ENCODE results near the gene CFAP299. TPM values are rescaled to one million over a fixed set of nuclear protein-coding genes. Genes with fewer than 3 reads are reported as not detected.

CFAP299 gene
- total and polyA plus RNA-seq, 2 donors (not counting 1 experiment from before 2014, with no cell fraction given) = not detected

DNA sequence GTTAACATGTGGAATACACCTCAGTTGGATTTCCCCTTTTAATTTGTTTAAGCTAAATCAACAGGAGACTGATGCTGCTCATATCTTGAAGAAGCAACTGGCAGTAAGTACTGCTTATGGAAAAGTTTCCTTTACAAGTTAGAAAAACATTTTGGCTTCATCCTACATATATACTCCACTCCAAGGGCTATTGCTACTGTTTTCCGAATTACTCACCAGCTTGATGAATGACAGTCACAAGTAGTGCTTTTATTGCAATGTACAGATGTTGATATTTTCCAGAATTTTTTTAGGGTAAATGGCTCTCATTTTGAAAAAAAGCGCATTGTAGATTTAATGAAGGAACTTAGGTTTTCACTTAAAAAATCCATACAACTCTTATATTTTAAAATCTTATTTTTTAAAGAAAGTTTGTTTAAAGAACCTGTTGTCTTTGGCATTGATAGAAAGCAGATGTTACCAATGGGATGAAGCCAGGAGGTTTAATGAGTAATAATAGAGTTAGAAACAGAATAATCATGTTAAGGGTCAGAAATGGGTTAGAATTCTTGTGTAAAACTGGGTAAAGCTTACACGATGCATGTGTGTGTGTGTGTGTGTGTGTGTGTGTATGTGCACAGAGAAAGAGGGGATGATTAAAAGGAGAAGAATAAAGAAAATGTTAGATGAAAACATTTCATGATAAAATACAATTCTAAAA, 272.9 kb downstream of the CFAP299 start:
- Histone ChIP-seq H2AFZ (ENCODE audit: insufficient read depth, low read depth, low read length, poor library complexity, severe bottlenecking) (no peak overlapping the region), H3K4me1 (ENCODE audit: control insufficient read depth in 2 of 2, insufficient read depth in 2 of 2, low read length in 2 of 2) (peaks cover 20 to 36% of the 10 kb centered on the region in 2 donors), H3K9ac (ENCODE audit: low read length) (no peak overlapping the region), H3K79me2 (ENCODE audit: control insufficient read depth, insufficient read depth, low read length) (no peaks in the 10 kb centered on the region), H3K4me2 (replicated peaks; ENCODE audit: low read depth, low read length, poor library complexity, severe bottlenecking) (no peak overlapping the region), H3K36me3 (replicated peaks in 1 of 2; ENCODE audit: control extremely low read depth in 1 of 2, control insufficient read depth in 1 of 2, extremely low read depth in 1 of 2, insufficient read depth in 2 of 2, low read length in 1 of 2) (no peaks in the 10 kb centered on the region), H3K9me3 (ENCODE audit: control extremely low read depth in 1 of 3, control insufficient read depth in 2 of 3, insufficient read depth in 1 of 3, low read length in 2 of 3) (no peaks in the 10 kb centered on the region), H3K27ac (ENCODE audit: low read length in 2 of 2) (no peak overlapping the region), H4K20me1 (ENCODE audit: control insufficient read depth, insufficient read depth, low read length, poor library complexity, severe bottlenecking) (no peaks in the 10 kb centered on the region), H3K4me3 (ENCODE audit: control extremely low read depth in 1 of 5, extremely low read depth in 1 of 5, insufficient read depth in 1 of 5, low read depth in 2 of 5, low read length in 4 of 5) (no peak overlapping the region), H3K27me3 (replicated peaks in 1 of 4; ENCODE audit: control extremely low read depth in 1 of 4, control insufficient read depth in 3 of 4, insufficient read depth in 4 of 4, low read length in 3 of 4) (no peaks in the 10 kb centered on the region)
- no peak overlapping the region for H3K4me3 Mint-ChIP-seq
- no peak overlapping the region for H3K27ac Mint-ChIP-seq
- H3K4me1 Mint-ChIP-seq = peaks cover 35% of the 10 kb centered on the region
- no peaks in the 10 kb centered on the region for H3K27me3 Mint-ChIP-seq
- no CpG with 5 or more reads among the region's 3 CpGs for WGBS (ENCODE audit: insufficient coverage)
- intact Hi-C loops (cut with micrococcal nuclease) = no loop called here
- ATAC-seq (ENCODE audit: low read depth) (no peak), DNase-seq (no peak)
- ChIA-PET CTCF (no interaction called here), POLR2A (no interaction called here)
- peaks cover 2% of the 10 kb centered on the region for H3K9me3 Mint-ChIP-seq (ENCODE audit: insufficient read depth)
- no peak for TF ChIP-seq EZH2 (IDR thresholded peaks at IDR 0.05; ENCODE audit: borderline replicate concordance, insufficient read depth, low read depth, low read length, poor library complexity, severe bottlenecking)
- TF ChIP-seq, protein P1, sequence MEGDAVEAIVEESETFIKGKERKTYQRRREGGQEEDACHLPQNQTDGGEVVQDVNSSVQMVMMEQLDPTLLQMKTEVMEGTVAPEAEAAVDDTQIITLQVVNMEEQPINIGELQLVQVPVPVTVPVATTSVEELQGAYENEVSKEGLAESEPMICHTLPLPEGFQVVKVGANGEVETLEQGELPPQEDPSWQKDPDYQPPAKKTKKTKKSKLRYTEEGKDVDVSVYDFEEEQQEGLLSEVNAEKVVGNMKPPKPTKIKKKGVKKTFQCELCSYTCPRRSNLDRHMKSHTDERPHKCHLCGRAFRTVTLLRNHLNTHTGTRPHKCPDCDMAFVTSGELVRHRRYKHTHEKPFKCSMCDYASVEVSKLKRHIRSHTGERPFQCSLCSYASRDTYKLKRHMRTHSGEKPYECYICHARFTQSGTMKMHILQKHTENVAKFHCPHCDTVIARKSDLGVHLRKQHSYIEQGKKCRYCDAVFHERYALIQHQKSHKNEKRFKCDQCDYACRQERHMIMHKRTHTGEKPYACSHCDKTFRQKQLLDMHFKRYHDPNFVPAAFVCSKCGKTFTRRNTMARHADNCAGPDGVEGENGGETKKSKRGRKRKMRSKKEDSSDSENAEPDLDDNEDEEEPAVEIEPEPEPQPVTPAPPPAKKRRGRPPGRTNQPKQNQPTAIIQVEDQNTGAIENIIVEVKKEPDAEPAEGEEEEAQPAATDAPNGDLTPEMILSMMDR (IDR thresholded peaks at IDR 0.05) = no peak

DNA sequence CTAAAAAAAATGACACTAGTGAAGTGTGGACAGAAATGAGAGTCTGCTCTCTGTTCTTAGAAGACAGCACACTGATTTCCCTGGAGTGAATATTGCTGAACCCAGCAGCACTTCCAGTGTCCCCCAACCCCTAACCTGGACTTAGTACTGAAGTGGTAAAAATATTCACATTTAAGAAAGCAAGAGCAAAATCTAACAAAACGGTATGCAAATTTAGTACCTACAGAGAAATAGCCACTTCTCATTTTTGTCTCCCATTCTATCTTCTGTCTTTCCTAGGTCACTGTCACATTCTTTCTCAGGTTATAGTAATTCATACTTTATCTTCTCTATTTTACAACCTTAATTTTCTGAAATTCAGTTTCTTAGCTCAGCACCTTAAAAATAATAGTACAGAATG, 274.7 kb downstream of the CFAP299 start:
- no CpG with 5 or more reads among the region's 1 CpG for WGBS (ENCODE audit: insufficient coverage)
- TF ChIP-seq, protein P1 (IDR thresholded peaks at IDR 0.05) = no peak
- no peak for TF ChIP-seq EZH2 (IDR thresholded peaks at IDR 0.05; ENCODE audit: borderline replicate concordance, insufficient read depth, low read depth, low read length, poor library complexity, severe bottlenecking)
- intact Hi-C loops (cut with micrococcal nuclease) = loop anchor here (10.0 kb wide), 2 partner anchors 245 to 265 kb away; no protein-coding TSS in a partner anchor

More for the DNA sequence above, 274.7 kb downstream of the CFAP299 start:
- Histone ChIP-seq H3K79me2 (ENCODE audit: control insufficient read depth, insufficient read depth, low read length) (no peaks in the 10 kb centered on the region), H4K20me1 (ENCODE audit: control insufficient read depth, insufficient read depth, low read length, poor library complexity, severe bottlenecking) (no peaks in the 10 kb centered on the region), H3K27me3 (replicated peaks in 1 of 4; ENCODE audit: control extremely low read depth in 1 of 4, control insufficient read depth in 3 of 4, insufficient read depth in 4 of 4, low read length in 3 of 4) (no peaks in the 10 kb centered on the region), H2AFZ (ENCODE audit: insufficient read depth, low read depth, low read length, poor library complexity, severe bottlenecking) (no peak overlapping the region), H3K36me3 (replicated peaks in 1 of 2; ENCODE audit: control extremely low read depth in 1 of 2, control insufficient read depth in 1 of 2, extremely low read depth in 1 of 2, insufficient read depth in 2 of 2, low read length in 1 of 2) (no peaks in the 10 kb centered on the region), H3K9me3 (ENCODE audit: control extremely low read depth in 1 of 3, control insufficient read depth in 2 of 3, insufficient read depth in 1 of 3, low read length in 2 of 3) (no peaks in the 10 kb centered on the region), H3K27ac (ENCODE audit: low read length in 2 of 2) (peak overlapping the region; percentile 49 to 77), H3K4me3 (ENCODE audit: control extremely low read depth in 1 of 5, extremely low read depth in 1 of 5, insufficient read depth in 1 of 5, low read depth in 2 of 5, low read length in 4 of 5) (peak overlapping the region in 2 of 5 experiments; percentile 5 to 42), H3K4me2 (replicated peaks; ENCODE audit: low read depth, low read length, poor library complexity, severe bottlenecking) (peak overlapping the region; percentile 73), H3K9ac (ENCODE audit: low read length) (peak overlapping the region; percentile 51), H3K4me1 (ENCODE audit: control insufficient read depth in 2 of 2, insufficient read depth in 2 of 2, low read length in 2 of 2) (peaks cover 20 to 41% of the 10 kb centered on the region in 2 donors)
- Mint-ChIP-seq H3K4me3 (peak overlapping the region; percentile 79), H3K27me3 (no peaks in the 10 kb centered on the region), H3K4me1 (peaks cover 39% of the 10 kb centered on the region), H3K27ac (peak overlapping the region; percentile 66), H3K9me3 (ENCODE audit: insufficient read depth) (peaks cover 2% of the 10 kb centered on the region)
- CTCF ChIA-PET = interaction anchor here (1.0 to 1.2 kb wide), 2 partner anchors 380 to 442 kb away, joined by 3 to 4 read pairs; no protein-coding TSS in a partner anchor
- DNase-seq (peak; percentile 37), ATAC-seq (ENCODE audit: low read depth) (no peak)
- POLR2A ChIA-PET = no interaction called here
